CD4-positive, alpha-beta T cell (primary cell): Measurements from ENCODE around the gene RASA3. TPM values are rescaled to one million over a fixed set of nuclear protein-coding genes. Genes with fewer than 3 reads are reported as not detected.

Experiments used
- ATAC-seq: fragments of 200-7000 bp; cut with Tn5 transposase; one replicate; pipeline ENCODE4 v1.10.0; 2022; ENCODE audit warnings: mild to moderate bottlenecking; ENCODE audit not compliant: poor library complexity
- CTCF ChIA-PET: fragments of 350-600 bp; sonication (Branson Sonifier 250); formaldehyde crosslinking; loops from one replicate; lab custom pipeline; 2021; ENCODE audit warnings: antibody characterized with exemption, inconsistent platforms; lab: Charles Lee
- POLR2A ChIA-PET: fragments of 350-600 bp; sonication (Branson Sonifier 250); formaldehyde crosslinking; loops from one replicate; lab custom pipeline; 2021; ENCODE audit warnings: antibody characterized with exemption, inconsistent platforms; lab: Charles Lee
- DNase-seq, 14 experiments: peaks; one replicate each; pipeline ENCODE4 v3.0.0-alpha.2; 2013 to 2020; ENCODE audit warnings: mixed read lengths in 2 of 14
- H3K27ac ChIP-seq, 2 donors: one replicate each; pipeline versions ENCODE4 v1.5.1 to v1.7.0; 2013; ENCODE audit warnings: low read length in 2 of 2, low read depth in 1 of 2, mild to moderate bottlenecking in 1 of 2
- H3K27me3 ChIP-seq, 2 experiments: 1 replicate in 1 of 2; 2 replicates in 1 of 2; pipeline versions ENCODE4 v1.6.1 to v1.7.0; 2013; ENCODE audit warnings: low read length in 2 of 2, control low read depth in 1 of 2, mild to moderate bottlenecking in 1 of 2, moderate library complexity in 1 of 2; ENCODE audit not compliant: insufficient read depth in 2 of 2, control insufficient read depth in 1 of 2
- H3K36me3 ChIP-seq: one replicate; pipeline ENCODE4 v1.6.1; 2013; ENCODE audit warnings: low read length, control low read depth; ENCODE audit not compliant: insufficient read depth
- H3K4me1 ChIP-seq: one replicate; pipeline ENCODE4 v1.6.1; 2013; ENCODE audit warnings: low read length, control low read depth; ENCODE audit not compliant: insufficient read depth
- H3K4me3 ChIP-seq: one replicate; pipeline ENCODE4 v1.5.1; 2013; ENCODE audit warnings: mild to moderate bottlenecking, low read length, moderate library complexity
- H3K9me3 ChIP-seq, 2 experiments: 1 replicate in 1 of 2; 2 replicates in 1 of 2; pipeline versions ENCODE4 v1.6.1 to v1.7.0; 2013; ENCODE audit warnings: low read length in 2 of 2, mild to moderate bottlenecking in 2 of 2, control low read depth in 1 of 2, moderate library complexity in 1 of 2; ENCODE audit not compliant: control insufficient read depth in 1 of 2, insufficient read depth in 1 of 2
- H3K27ac Mint-ChIP-seq: one replicate; pipeline ENCODE4 v1.8.0; 2020; ENCODE audit warnings: mixed read lengths
- H3K27me3 Mint-ChIP-seq: one replicate; pipeline ENCODE4 v1.8.0; 2021; ENCODE audit warnings: mixed read lengths
- H3K36me3 Mint-ChIP-seq: one replicate; pipeline ENCODE4 v1.8.0; 2021; ENCODE audit warnings: low read depth, mixed read lengths
- H3K4me1 Mint-ChIP-seq: one replicate; pipeline ENCODE4 v1.8.0; 2021; ENCODE audit warnings: low read depth, mixed read lengths
- H3K4me3 Mint-ChIP-seq: one replicate; pipeline ENCODE4 v1.8.0; 2020; ENCODE audit warnings: mild to moderate bottlenecking, mixed read lengths
- H3K9me3 Mint-ChIP-seq: one replicate; pipeline ENCODE4 v1.8.0; 2020; ENCODE audit warnings: mixed read lengths
- intact Hi-C, 2 experiments: fragments of 100-400 bp; cut with DNase I in 1 of 2; cut with micrococcal nuclease in 1 of 2; formaldehyde crosslinking; loops; one replicate each; pipeline versions ENCODE4 v1.15.1 to v1.9.0; 2023 to 2025; cut with DNase I, micrococcal nuclease
- total RNA-seq, 174 experiments: library from RNA in 2 of 174; stranded (reverse) in 2 of 174; gene quantifications; one replicate each; pipeline ENCODE4 v1.2.3 and lab custom pipeline; 2021 to 2026
- TF ChIP-seq, protein P1 (sequence below): fragments of 200-600 bp; IDR thresholded peaks from one replicate; pipeline ENCODE4 v1.8.0; 2022; ENCODE audit warnings: antibody characterized with exemption, mild to moderate bottlenecking

The RASA3 gene
- total RNA-seq, 2 experiments from 2014 or later: 181 to 184 TPM

- Histone ChIP-seq H3K4me1 (peaks cover 26% of the 10 kb centered on the region), H3K27ac (no peak overlapping the region), H3K9me3 (peaks cover 14% of the 10 kb centered on the region in 2 experiments), H3K36me3 (peaks cover 26% of the 10 kb centered on the region), H3K4me3 (no peak overlapping the region), H3K27me3 (no peaks in the 10 kb centered on the region)
- DNase-seq (no peak), ATAC-seq (no peak)
- no peak overlapping the region for H3K4me3 Mint-ChIP-seq
- peaks cover 39% of the 10 kb centered on the region for H3K4me1 Mint-ChIP-seq
- POLR2A ChIA-PET: no interaction called here
- H3K27me3 Mint-ChIP-seq: no peaks in the 10 kb centered on the region
- peaks cover 4% of the 10 kb centered on the region for H3K9me3 Mint-ChIP-seq
- TF ChIP-seq, protein P1, sequence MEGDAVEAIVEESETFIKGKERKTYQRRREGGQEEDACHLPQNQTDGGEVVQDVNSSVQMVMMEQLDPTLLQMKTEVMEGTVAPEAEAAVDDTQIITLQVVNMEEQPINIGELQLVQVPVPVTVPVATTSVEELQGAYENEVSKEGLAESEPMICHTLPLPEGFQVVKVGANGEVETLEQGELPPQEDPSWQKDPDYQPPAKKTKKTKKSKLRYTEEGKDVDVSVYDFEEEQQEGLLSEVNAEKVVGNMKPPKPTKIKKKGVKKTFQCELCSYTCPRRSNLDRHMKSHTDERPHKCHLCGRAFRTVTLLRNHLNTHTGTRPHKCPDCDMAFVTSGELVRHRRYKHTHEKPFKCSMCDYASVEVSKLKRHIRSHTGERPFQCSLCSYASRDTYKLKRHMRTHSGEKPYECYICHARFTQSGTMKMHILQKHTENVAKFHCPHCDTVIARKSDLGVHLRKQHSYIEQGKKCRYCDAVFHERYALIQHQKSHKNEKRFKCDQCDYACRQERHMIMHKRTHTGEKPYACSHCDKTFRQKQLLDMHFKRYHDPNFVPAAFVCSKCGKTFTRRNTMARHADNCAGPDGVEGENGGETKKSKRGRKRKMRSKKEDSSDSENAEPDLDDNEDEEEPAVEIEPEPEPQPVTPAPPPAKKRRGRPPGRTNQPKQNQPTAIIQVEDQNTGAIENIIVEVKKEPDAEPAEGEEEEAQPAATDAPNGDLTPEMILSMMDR: no peak
- H3K36me3 Mint-ChIP-seq: peaks cover 62% of the 10 kb centered on the region
- intact Hi-C loops: no loop called here
- CTCF ChIA-PET: no interaction called here
- peak overlapping the region; percentile 53 for H3K27ac Mint-ChIP-seq
Observed at GRCh38 chr13:114087430-114087829, 45.0 kb downstream of the RASA3 start.

GRCh38 chr13:114082849-114083645, 49.4 kb downstream of the RASA3 start:
- Mint-ChIP-seq H3K4me1 (peaks cover 41% of the 10 kb centered on the region), H3K27me3 (no peaks in the 10 kb centered on the region), H3K4me3 (no peak overlapping the region), H3K9me3 (no peaks in the 10 kb centered on the region), H3K27ac (peak overlapping the region; percentile 82), H3K36me3 (peaks cover 57% of the 10 kb centered on the region)
- Histone ChIP-seq H3K27ac (no peak overlapping the region), H3K36me3 (peaks cover 58% of the 10 kb centered on the region), H3K4me1 (peaks cover 53% of the 10 kb centered on the region), H3K9me3 (peaks cover 0 to 10% of the 10 kb centered on the region in 2 experiments), H3K4me3 (no peak overlapping the region), H3K27me3 (no peaks in the 10 kb centered on the region)
- TF ChIP-seq, protein P1: no peak
- ATAC-seq (no peak), DNase-seq (no peak)
- POLR2A ChIA-PET: interaction anchor here (1.2 kb wide), 1 partner anchor 8 kb away, joined by 4 read pairs; no protein-coding TSS in a partner anchor
- CTCF ChIA-PET: no interaction called here
- intact Hi-C loops: no loop called here

DNA sequence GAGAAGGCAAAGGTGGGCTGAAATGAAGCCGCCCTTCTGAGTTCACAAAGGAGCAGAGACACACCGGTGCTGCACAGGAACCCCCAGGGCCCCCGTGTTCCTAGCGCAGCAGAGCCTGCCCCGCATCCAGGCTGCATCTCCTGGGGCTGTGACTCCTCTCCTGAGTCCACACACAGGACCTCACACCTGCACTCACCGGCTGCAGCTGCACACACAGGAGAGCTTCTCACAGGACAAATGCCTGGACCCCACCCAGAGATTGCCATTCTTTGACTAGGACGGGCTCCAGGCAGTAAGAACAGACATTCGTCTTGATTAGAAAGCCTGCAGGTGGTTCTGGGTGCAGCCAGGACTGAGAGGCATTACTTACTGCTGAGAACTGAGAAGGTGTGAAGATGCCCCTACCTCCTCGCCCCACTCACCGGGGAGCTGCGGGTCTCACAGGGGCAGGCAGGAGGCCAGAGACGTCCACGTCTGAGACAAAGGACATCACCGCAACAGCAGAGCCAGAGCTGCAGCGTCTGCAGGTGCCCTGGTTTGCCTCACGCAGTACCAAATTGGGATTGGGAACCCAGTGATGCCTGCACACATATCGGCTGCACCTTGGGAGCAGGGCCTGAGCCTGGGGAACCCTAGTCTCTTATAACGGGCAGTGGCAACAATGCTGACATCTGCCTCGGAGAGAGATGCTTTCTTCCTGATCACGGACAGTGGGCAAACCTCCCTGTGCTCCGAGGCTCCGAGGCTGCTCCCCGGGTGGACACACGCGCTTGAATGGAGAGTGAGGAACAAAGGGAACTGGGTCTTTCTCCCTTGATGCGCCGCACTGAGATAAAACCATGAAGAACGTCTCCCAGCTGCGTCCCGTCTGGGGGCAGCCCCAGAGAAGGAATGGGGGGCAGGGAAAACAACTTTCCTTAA, 50.4 kb downstream of the RASA3 start:
- ChIA-PET POLR2A (interaction anchor here (1.2 kb wide), 1 partner anchor 9 kb away, joined by 4 read pairs; no protein-coding TSS in a partner anchor), CTCF (no interaction called here)
- H3K36me3 Mint-ChIP-seq: peaks cover 56% of the 10 kb centered on the region
- no peak for ATAC-seq
- peaks cover 52% of the 10 kb centered on the region for H3K36me3 ChIP-seq
- intact Hi-C loops: no loop called here
- H3K27me3 Mint-ChIP-seq: no peaks in the 10 kb centered on the region
- peak overlapping the region; percentile 30 for H3K4me3 Mint-ChIP-seq
- H3K27me3 ChIP-seq: no peaks in the 10 kb centered on the region
- H3K9me3 ChIP-seq: peaks cover 0 to 2% of the 10 kb centered on the region in 2 experiments
- H3K9me3 Mint-ChIP-seq: no peaks in the 10 kb centered on the region
- peaks cover 52% of the 10 kb centered on the region for H3K4me1 Mint-ChIP-seq
- no peak overlapping the region for H3K27ac ChIP-seq
- H3K4me1 ChIP-seq: peaks cover 62% of the 10 kb centered on the region
- peak in 1 of 14 experiments; percentile 20 for DNase-seq
- no peak overlapping the region for H3K4me3 ChIP-seq
- TF ChIP-seq, protein P1: no peak
- H3K27ac Mint-ChIP-seq: peak overlapping the region; percentile 82
